MG63 (cell line): Measurements from ENCODE around the gene SLCO2A1. TPM values are rescaled to one million over a fixed set of nuclear protein-coding genes. Genes with fewer than 3 reads are reported as not detected.

ENCODE experiments used
- DNase-seq: peaks from one replicate; pipeline ENCODE4 v3.0.0-alpha.2; 2020
- H3K27me3 ChIP-seq: fragments of 250-450 bp; sonication (Bioruptor Pico); 2 replicates; pipeline ENCODE4 v1.5.1; 2020; ENCODE audit warnings: mild to moderate bottlenecking, moderate library complexity
- H3K36me3 ChIP-seq: fragments of 250-450 bp; sonication (Bioruptor Pico); 2 replicates; pipeline ENCODE4 v1.5.1; 2020; ENCODE audit warnings: mild to moderate bottlenecking, moderate library complexity
- H3K4me3 ChIP-seq: fragments of 250-450 bp; sonication (Bioruptor Pico); 2 replicates; pipeline ENCODE4 v1.5.1; 2020; ENCODE audit warnings: mild to moderate bottlenecking, moderate library complexity
- H3K9me3 ChIP-seq: fragments of 250-450 bp; sonication (Bioruptor Pico); 2 replicates; pipeline ENCODE4 v1.5.1; 2020; ENCODE audit warnings: mild to moderate bottlenecking, moderate library complexity
- total RNA-seq: library from RNA; depleted of rRNA; stranded (reverse); fragments of >200 nt; shearing (Covaris generic); gene quantifications from 2 replicates; pipeline ENCODE4 v1.2.3, GENCODE V29; 2014; ENCODE audit warnings: low replicate concordance

SLCO2A1 gene
- total RNA-seq, 1 experiment from 2014 or later, result 0.72 TPM

DNA sequence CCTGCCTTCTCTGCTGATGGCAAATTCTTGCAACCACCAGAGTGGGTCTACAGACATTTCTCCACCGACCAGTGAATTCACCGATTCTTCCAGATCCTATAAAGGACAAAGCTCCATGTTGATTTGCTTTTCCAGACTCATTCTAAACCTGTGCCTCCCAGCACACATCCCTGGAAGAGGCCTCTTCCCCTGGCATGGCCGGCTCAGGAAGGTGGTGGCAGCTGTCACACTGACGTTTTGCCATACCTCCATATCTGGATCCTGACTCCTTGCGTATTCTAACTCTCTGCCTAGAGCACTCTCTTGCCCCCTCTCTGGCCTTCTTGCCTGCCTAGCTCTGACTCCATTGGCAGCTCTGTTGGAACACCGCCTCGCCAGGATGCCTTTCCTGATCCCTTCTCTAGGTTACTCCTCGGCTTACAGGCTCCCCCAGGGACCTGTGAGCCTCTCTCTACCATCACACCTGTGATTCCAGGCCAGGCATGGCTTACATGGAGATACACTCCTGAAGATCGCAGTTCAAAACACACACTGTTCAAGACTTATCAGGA lies 31.0 kb downstream of the SLCO2A1 start:
- Histone ChIP-seq H3K27me3 (no peaks in the 10 kb centered on the region), H3K36me3 (no peaks in the 10 kb centered on the region), H3K9me3 (no peaks in the 10 kb centered on the region), H3K4me3 (no peak overlapping the region)
- no peak for DNase-seq

DNA sequence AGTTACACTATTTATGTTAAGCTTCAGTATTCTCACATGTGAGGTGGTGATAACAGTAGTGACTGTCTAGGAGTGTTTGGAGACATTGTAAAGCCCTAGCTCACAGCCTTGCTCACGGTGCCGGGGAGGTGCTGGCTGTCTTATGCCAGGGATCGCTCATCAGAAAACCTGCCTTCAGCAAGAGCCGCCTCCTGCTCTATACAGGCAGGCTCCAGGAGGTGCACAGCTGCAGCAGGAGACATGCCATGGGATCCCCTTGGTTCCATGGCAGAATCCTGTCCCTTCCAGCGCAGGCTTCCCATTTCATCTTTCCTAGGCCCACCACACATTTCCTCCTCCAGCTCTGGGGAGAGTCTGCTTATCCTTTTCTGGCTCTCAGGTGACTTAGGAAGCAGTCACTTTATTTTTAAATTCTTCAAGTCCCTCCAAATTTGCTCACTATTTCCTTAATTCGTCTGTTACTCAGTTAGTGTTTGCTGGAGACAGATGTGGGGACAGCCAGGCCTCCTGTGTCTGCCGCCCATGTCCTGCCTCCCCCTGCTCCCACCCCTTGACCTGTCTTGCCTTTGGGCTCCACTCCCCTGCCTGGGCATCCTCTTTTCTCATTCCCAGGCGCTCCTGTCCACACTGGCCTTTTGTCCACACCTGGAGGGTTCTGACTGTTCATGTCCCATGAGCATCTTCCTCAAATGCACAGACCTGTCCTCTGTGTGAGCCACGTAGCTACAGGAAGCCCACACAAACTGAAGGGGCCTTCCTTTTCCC lies 31.7 kb downstream of the SLCO2A1 start:
- H3K9me3 ChIP-seq, result no peaks in the 10 kb centered on the region
- DNase-seq, result no peak
- no peaks in the 10 kb centered on the region for H3K36me3 ChIP-seq
- no peak overlapping the region for H3K4me3 ChIP-seq
- no peaks in the 10 kb centered on the region for H3K27me3 ChIP-seq

DNA sequence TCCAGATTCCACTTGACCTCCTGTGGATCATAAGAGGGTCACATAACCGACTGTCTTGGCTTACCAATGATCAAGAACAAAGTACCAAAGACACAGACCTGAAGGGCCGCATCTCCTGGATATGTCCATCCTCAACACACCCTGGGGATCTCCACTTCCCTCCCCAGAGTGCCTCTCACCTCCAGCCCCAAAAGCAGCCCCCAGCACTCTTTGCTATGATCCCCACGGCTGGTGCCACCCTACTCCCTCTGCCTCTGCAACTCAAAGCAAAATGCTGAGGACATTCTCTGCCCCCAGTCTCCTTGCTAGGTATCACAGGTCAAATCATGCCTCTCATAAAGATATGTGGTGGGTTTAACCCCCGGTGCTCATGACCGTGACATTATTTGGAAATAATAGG lies 32.7 kb downstream of the SLCO2A1 start:
- H3K36me3 ChIP-seq, result no peaks in the 10 kb centered on the region
- DNase-seq, result no peak
- H3K9me3 ChIP-seq, result no peaks in the 10 kb centered on the region
- H3K27me3 ChIP-seq, result no peaks in the 10 kb centered on the region
- H3K4me3 ChIP-seq, result no peak overlapping the region

DNA sequence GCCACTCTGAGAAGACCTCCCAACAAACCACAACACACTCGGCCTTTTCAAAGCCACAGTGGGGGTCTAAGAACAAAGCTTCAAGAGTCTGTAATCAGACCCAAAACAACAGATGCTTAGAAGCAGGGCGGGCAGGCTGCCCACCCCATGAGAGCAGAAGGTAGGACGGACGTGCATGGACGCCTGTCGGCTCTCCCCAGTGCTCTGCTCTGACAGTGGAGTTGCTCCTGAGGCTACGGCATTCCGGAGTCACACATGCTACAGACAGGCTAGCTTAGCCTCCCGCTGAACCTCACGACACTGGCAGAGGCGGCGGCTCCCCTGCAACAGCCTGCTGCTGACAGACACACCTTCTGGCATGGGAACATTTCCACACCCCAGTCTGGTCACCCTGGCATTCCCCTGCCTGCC lies 33.5 kb downstream of the SLCO2A1 start:
- Histone ChIP-seq H3K36me3 (no peaks in the 10 kb centered on the region), H3K9me3 (no peaks in the 10 kb centered on the region), H3K4me3 (no peak overlapping the region), H3K27me3 (no peaks in the 10 kb centered on the region)
- no peak for DNase-seq

- no peaks in the 10 kb centered on the region for H3K9me3 ChIP-seq
- no peak for DNase-seq
- H3K4me3 ChIP-seq, result no peak overlapping the region
- no peaks in the 10 kb centered on the region for H3K36me3 ChIP-seq
- H3K27me3 ChIP-seq, result no peaks in the 10 kb centered on the region
Measured at GRCh38 chr3:133995264-133995663, 34.5 kb downstream of the SLCO2A1 start.

- no peaks in the 10 kb centered on the region for H3K27me3 ChIP-seq
- H3K36me3 ChIP-seq, result no peaks in the 10 kb centered on the region
- no peaks in the 10 kb centered on the region for H3K9me3 ChIP-seq
- DNase-seq, result no peak
- no peak overlapping the region for H3K4me3 ChIP-seq
Measured at GRCh38 chr3:133994166-133994890, 35.4 kb downstream of the SLCO2A1 start.

GRCh38 chr3:133992951-133993620 lies 36.6 kb downstream of the SLCO2A1 start:
- Histone ChIP-seq H3K36me3 (no peaks in the 10 kb centered on the region), H3K9me3 (no peaks in the 10 kb centered on the region), H3K27me3 (no peaks in the 10 kb centered on the region), H3K4me3 (no peak overlapping the region)
- DNase-seq, result no peak

DNA sequence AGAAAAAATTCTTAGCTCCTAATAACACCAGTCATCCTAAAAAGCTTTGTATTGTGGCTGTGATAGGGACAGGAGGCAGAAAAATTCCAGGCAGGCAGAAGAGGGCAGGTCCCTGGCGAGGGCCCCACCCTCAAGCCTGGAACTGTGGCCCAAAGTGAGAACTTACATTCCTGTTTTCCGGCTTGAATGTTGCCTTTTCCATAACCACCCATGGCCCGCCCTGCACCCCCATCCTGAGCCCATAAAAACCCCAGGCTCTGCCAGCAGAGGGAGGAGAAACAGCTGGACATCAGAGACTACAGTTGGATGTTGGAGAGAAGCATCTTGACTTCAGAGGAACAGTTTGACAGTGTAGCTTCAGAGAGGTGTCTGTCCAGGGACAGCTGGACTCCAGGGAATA lies 37.3 kb downstream of the SLCO2A1 start:
- DNase-seq, result peak; percentile 4
- Histone ChIP-seq H3K27me3 (no peaks in the 10 kb centered on the region), H3K9me3 (no peaks in the 10 kb centered on the region), H3K36me3 (no peaks in the 10 kb centered on the region), H3K4me3 (no peak overlapping the region)

DNA sequence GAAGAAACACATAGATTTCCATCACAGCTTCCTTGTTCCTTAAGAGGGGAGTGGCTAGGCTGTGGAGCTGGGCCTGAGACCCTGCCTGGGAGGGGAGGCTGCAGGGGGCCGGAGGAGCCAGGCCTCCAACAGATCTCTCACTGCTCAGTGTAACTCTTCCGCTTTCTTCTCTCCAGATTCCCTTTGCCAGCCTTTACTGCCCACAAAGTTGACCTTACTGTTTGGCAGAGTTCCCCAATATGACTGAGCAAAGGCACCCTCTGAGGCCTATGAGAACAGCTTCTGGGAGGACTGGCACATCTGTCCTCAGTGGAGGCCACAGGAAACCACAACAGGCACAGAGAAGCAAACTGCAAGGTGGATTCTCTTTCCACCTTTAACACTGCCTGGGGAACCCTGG lies 38.1 kb downstream of the SLCO2A1 start:
- H3K27me3 ChIP-seq, result no peaks in the 10 kb centered on the region
- H3K4me3 ChIP-seq, result no peak overlapping the region
- H3K9me3 ChIP-seq, result no peaks in the 10 kb centered on the region
- no peaks in the 10 kb centered on the region for H3K36me3 ChIP-seq
- DNase-seq, result peak; percentile 68

GRCh38 chr3:133991209-133991608 lies 38.5 kb downstream of the SLCO2A1 start:
- Histone ChIP-seq H3K36me3 (no peaks in the 10 kb centered on the region), H3K9me3 (no peaks in the 10 kb centered on the region), H3K27me3 (no peaks in the 10 kb centered on the region), H3K4me3 (no peak overlapping the region)
- DNase-seq, result peak; percentile 41

DNA sequence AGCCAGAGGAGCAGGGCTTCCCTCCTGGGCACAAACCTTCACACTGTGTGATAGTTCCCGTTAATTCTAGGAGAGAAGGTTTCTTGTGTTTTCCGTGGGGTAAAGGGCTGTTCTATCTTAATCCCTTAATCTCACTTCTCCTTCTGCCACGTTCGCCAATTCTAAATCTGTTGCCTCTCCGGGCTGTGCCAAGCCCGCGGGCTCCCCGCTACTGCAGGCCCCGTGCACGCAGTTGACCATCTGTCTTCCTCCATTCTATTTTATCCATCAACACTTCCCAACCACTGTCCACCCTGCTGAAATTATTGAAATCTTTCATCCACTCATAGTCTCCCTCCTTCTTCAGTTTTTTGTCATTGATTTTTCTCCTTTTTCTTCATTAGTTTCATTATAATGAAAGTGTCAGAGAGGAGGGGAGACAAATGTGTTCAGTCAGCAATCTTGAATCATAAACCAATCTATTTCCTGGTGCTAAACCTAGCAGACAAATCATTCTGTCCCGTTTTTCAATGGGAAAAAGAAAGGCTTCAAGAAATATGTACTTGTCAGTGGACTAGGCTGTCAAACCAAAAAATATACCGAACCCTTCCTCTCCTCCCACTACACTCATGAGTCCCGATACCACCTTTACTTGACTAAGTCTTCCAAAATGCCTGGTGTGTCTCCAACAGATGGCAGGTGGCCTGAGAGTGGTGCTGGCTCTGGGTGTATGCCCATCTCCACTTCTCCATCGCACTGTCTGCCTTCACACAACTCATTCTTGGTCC lies 39.6 kb downstream of the SLCO2A1 start:
- no peak overlapping the region for H3K4me3 ChIP-seq
- 0 out of 2 replicates have a peak, but pooled peaks cover 1% of the 10 kb centered on the region for H3K9me3 ChIP-seq
- H3K36me3 ChIP-seq, result no peaks in the 10 kb centered on the region
- H3K27me3 ChIP-seq, result no peaks in the 10 kb centered on the region
- DNase-seq, result no peak

- no peak for DNase-seq
- H3K36me3 ChIP-seq, result no peaks in the 10 kb centered on the region
- no peaks in the 10 kb centered on the region for H3K27me3 ChIP-seq
- no peak overlapping the region for H3K4me3 ChIP-seq
- H3K9me3 ChIP-seq, result 0 out of 2 replicates have a peak, but pooled peaks cover 2% of the 10 kb centered on the region
Measured at GRCh38 chr3:133988631-133989161, 41.0 kb downstream of the SLCO2A1 start.

DNA sequence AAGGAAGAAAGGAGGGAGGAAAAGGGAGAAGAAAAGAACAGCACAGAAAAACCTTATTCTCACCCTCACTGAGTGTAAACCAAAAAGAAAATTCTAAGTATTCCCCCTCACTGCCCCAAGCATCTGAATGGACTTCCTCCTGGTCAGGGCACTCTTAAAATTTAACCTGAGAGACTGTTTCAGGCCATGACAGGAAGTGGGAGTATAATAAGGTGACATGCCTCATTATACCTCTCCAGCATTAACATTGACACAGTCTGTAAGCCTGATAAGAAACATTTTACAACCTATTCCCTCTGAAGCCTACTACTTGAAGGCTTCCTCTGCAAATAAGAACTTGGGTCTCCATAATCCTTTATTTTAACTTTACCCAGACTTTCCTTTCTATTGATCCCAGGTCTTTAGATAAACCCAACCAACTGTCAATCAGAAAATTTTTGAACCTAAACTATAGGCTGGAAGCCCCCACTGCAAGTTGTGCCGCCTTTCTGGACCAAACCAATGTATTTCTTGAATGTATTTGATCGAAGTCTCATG lies 41.7 kb downstream of the SLCO2A1 start:
- H3K27me3 ChIP-seq, result no peaks in the 10 kb centered on the region
- H3K9me3 ChIP-seq, result 0 out of 2 replicates have a peak, but pooled peaks cover 2% of the 10 kb centered on the region
- no peak for DNase-seq
- no peak overlapping the region for H3K4me3 ChIP-seq
- no peaks in the 10 kb centered on the region for H3K36me3 ChIP-seq

- Histone ChIP-seq H3K36me3 (no peaks in the 10 kb centered on the region), H3K9me3 (0 out of 2 replicates have a peak, but pooled peaks cover 2% of the 10 kb centered on the region), H3K4me3 (no peak overlapping the region), H3K27me3 (no peaks in the 10 kb centered on the region)
- DNase-seq, result no peak
Measured at GRCh38 chr3:133987136-133987535, 42.6 kb downstream of the SLCO2A1 start.

DNA sequence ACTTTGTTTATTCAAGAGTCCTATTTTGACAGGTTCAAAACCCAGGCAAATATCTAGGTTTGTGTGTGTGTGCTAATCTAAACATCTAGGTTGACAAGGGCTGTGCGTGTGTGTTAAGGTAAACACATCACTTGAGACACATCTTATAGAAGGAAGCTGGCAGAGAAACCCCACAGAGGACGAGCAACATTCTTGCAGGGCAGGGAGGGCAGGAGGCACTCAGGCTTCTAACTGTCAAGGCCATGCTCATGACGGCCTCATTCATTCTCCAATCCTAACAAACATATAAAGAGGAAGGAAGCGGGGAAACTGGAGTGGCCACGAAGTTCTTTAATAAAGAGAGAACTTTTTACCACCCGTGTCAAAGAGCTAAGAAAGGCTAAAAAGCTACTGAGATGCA lies 43.4 kb downstream of the SLCO2A1 start:
- no peaks in the 10 kb centered on the region for H3K36me3 ChIP-seq
- no peak for DNase-seq
- no peaks in the 10 kb centered on the region for H3K27me3 ChIP-seq
- no peak overlapping the region for H3K4me3 ChIP-seq
- 0 out of 2 replicates have a peak, but pooled peaks cover 2% of the 10 kb centered on the region for H3K9me3 ChIP-seq

DNA sequence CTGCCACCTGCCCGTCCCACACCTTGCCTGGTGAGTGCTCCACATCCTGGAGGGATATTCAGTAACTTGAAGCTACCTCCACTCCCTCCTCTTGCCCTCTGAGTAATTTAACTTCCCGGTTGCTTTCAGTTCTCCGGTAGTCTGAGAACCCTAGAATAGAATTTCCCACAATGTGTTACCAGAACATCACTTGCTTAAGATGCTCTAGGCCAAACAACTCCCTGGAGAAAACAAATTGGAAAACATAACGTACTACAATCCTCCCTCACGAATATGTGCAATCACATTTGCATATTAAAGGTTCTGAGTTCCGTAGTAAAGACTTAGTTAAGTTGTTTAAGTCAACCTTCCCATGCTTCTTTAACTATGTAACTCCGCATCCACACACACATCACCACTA lies 44.8 kb downstream of the SLCO2A1 start:
- H3K36me3 ChIP-seq, result no peaks in the 10 kb centered on the region
- 0 out of 2 replicates have a peak, but pooled peaks cover 2% of the 10 kb centered on the region for H3K9me3 ChIP-seq
- no peak for DNase-seq
- no peaks in the 10 kb centered on the region for H3K27me3 ChIP-seq
- no peak overlapping the region for H3K4me3 ChIP-seq
